Measurements from ENCODE around the gene FAM124A. TPM values are rescaled to one million over a fixed set of nuclear protein-coding genes. Genes with fewer than 3 reads are reported as not detected.

The FAM124A gene
- total RNA-seq, 4 donors from 2014 or later = 2.1 to 7.2 (median 5.2) TPM

- Histone ChIP-seq H3K4me1 (no peaks in the 10 kb centered on the region), H3K4me3 (no peak overlapping the region), H3K27ac (no peak overlapping the region), H3K36me3 (no peaks in the 10 kb centered on the region), H3K9me3 (no peaks in the 10 kb centered on the region), H3K27me3 (no peaks in the 10 kb centered on the region)
- intact Hi-C loops (cut with DNase I; ENCODE audit: low total_unique reads) = loop anchor here (10.0 kb wide), 1 partner anchor 56 kb away; no protein-coding TSS in a partner anchor
- no peak for TF ChIP-seq CTCF (IDR thresholded peaks at IDR 0.05)
- no peak for TF ChIP-seq POLR2A (IDR thresholded peaks at IDR 0.05)
- no peak for DNase-seq
These were observed 7.0 kb downstream of the FAM124A start for GRCh38 chr13:51229101-51229719.

GRCh38 chr13:51229731-51230130 lies 7.5 kb downstream of the FAM124A start:
- H3K36me3 ChIP-seq = no peaks in the 10 kb centered on the region
- H3K9me3 ChIP-seq = no peaks in the 10 kb centered on the region
- TF ChIP-seq CTCF (IDR thresholded peaks at IDR 0.05) (no peak), POLR2A (IDR thresholded peaks at IDR 0.05) (no peak)
- DNase-seq = no peak
- H3K4me1 ChIP-seq = no peaks in the 10 kb centered on the region
- intact Hi-C loops (cut with DNase I; ENCODE audit: low total_unique reads) = loop anchor here (10.0 kb wide), 1 partner anchor 55 kb away; no protein-coding TSS in a partner anchor
- H3K27ac ChIP-seq = no peak overlapping the region
- no peak overlapping the region for H3K4me3 ChIP-seq
- no peaks in the 10 kb centered on the region for H3K27me3 ChIP-seq

- TF ChIP-seq POLR2A (IDR thresholded peaks at IDR 0.05) (no peak), CTCF (IDR thresholded peaks at IDR 0.05) (no peak)
- no peaks in the 10 kb centered on the region for H3K9me3 ChIP-seq
- no peaks in the 10 kb centered on the region for H3K36me3 ChIP-seq
- DNase-seq = peak; percentile 83 to 86
- intact Hi-C loops (cut with DNase I; ENCODE audit: low total_unique reads) = no loop called here
- H3K27me3 ChIP-seq = no peaks in the 10 kb centered on the region
- peak overlapping the region; percentile 37 to 75 for H3K27ac ChIP-seq
- peak overlapping the region in 1 of 2 donors; percentile 25 for H3K4me3 ChIP-seq
- H3K4me1 ChIP-seq = no peaks in the 10 kb centered on the region
These were observed 8.4 kb downstream of the FAM124A start for GRCh38 chr13:51230477-51231105.

- Histone ChIP-seq H3K4me3 (no peak overlapping the region), H3K27me3 (no peaks in the 10 kb centered on the region), H3K4me1 (no peaks in the 10 kb centered on the region), H3K27ac (peak overlapping the region in 1 of 2 donors; percentile 75), H3K9me3 (no peaks in the 10 kb centered on the region), H3K36me3 (no peaks in the 10 kb centered on the region)
- no peak for TF ChIP-seq CTCF (IDR thresholded peaks at IDR 0.05)
- no peak for TF ChIP-seq POLR2A (IDR thresholded peaks at IDR 0.05)
- no peak for DNase-seq
- intact Hi-C loops (cut with DNase I; ENCODE audit: low total_unique reads) = no loop called here
These were observed 9.3 kb downstream of the FAM124A start for GRCh38 chr13:51231456-51231855.

- intact Hi-C loops (cut with DNase I; ENCODE audit: low total_unique reads) = no loop called here
- Histone ChIP-seq H3K4me1 (no peaks in the 10 kb centered on the region), H3K9me3 (no peaks in the 10 kb centered on the region), H3K4me3 (no peak overlapping the region), H3K36me3 (no peaks in the 10 kb centered on the region), H3K27me3 (no peaks in the 10 kb centered on the region), H3K27ac (no peak overlapping the region)
- DNase-seq = no peak
- no peak for TF ChIP-seq CTCF (IDR thresholded peaks at IDR 0.05)
- no peak for TF ChIP-seq POLR2A (IDR thresholded peaks at IDR 0.05)
These were observed 10.1 kb downstream of the FAM124A start for GRCh38 chr13:51232328-51232727.

Data from uterus (tissue), 4 donors.